HG03354 (cell line): ENCODE results near the gene TJP1.
A peak's percentile ranks its signal among the peaks of the same experiment; 100 is the strongest.
"Not testable (repeated sequence)": the region's sequence is repeated elsewhere in the genome, so short reads cannot be mapped to it uniquely, and the experiment has no call there.

Experiments used
- ATAC-seq: cut with Tn5 transposase; IDR thresholded peaks from one replicate; pipeline ENCODE4 v1.9.1; 2021; ENCODE audit warnings: mild to moderate bottlenecking; ENCODE audit not compliant: unreplicated experiment, poor library complexity, severe bottlenecking

TJP1 gene

GRCh38 chr15:29840926-29841325 lies 18.7 kb upstream of the TJP1 start:
- no peak for ATAC-seq

DNA sequence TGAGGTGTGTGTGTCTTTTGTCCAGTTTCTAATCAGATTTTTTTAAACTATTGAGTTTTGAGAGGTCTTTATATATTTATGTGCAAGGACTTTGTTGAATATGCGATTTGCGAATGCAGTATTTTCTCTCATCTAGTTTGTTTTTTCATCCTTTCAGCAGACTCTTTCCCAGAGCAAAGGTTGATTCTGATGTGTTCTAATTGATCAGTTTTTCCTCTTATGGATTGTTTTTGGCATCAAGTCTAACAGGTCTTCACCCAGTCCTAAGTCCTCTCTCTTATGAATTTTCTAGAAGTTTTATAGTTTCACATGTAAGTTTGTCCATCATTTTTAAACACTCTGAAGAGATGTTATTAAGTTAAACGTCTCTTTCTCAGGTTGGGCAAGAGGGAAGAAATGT lies 17.8 kb upstream of the TJP1 start:
- no peak for ATAC-seq

- no peak for ATAC-seq
Measured at GRCh38 chr15:29838352-29839010, 16.2 kb upstream of the TJP1 start.

GRCh38 chr15:29835301-29835700 lies 13.0 kb upstream of the TJP1 start:
- no peak for ATAC-seq

DNA sequence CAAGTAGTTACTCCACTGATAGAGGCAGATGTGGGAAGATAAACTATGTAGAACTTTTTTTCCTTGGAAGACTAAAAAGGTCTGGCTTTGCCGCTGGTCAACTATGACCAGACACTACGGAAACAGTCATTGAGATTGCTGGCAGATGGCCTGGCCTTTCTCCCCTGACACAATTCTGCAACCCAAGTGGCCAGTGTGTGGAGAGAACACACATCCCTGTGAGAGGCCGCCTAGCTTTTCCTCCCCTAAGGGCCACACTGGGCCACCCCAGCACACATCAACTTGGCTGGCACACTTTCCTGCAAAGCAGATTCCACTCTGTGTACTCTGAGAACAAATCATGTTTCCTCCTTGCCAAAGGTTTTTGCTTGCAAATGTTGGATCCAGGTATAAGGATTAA lies 10.4 kb upstream of the TJP1 start:
- ATAC-seq: no peak

DNA sequence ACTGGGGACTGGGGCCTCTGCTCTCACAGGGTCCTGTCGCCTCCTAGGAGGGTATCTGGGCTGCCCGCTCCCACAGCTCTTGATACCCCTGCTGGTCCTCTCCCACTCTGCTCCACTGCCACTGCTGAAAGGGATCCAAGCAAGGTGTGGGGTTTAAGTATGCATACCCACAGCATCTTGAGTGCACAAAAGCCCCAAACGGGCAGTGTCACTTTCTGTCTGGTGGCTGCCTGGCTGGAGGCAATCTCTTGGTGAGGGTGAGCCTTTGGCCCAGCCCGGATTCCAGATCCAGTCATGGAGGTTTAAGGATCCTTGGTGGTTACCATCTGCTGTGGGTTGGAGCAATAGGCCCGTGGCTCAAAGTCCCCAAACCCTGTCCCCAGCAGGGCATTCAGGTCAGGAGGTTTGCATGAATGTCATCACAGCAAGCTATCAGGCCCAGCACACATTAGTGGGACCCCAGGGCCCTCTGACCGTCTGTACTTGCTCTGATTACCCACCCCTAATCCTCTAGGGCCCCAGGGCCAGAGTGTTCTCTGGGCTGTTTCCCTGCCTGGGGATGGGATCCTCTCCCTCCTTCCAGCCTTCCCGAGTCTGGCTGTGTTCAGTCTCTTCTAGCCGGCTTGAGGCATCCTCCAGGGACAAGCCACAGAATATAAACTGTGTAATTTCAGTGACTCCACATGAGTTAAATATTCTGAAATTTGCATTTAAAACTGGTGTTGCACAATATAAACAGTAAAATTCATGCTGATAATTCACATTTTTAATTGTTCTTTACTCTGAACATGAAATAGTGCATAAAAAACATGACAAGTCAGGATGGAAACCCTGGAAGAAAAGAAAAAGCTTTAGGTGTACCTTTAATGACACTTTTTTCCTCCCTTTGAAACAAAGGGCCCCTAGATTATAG lies 4.9 kb upstream of the TJP1 start:
- no peak for ATAC-seq

DNA sequence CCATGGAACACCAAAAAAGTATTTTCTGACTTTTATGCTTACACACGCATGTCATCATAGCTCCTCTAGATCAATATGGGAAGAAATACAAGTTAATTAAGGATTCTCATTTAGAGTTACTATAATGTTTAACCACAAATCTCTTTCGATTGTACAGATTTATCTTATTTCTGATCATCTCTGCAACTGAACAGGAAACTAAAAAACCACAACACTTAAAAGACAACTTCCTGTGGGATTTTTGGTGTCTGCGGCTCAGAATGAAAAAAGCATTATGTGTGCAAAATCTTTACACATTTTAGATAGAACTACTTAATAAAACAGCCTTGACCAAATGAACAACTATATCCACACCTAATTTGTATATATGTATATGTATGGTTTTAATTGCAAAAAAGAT lies 3.0 kb upstream of the TJP1 start:
- ATAC-seq: peak; percentile 61

- ATAC-seq: no peak
Measured at GRCh38 chr15:29822684-29823459, 604 bp upstream of the TJP1 start.

GRCh38 chr15:29821416-29822099 lies 710 bp downstream of the TJP1 start:
- peak; percentile 76 for ATAC-seq

DNA sequence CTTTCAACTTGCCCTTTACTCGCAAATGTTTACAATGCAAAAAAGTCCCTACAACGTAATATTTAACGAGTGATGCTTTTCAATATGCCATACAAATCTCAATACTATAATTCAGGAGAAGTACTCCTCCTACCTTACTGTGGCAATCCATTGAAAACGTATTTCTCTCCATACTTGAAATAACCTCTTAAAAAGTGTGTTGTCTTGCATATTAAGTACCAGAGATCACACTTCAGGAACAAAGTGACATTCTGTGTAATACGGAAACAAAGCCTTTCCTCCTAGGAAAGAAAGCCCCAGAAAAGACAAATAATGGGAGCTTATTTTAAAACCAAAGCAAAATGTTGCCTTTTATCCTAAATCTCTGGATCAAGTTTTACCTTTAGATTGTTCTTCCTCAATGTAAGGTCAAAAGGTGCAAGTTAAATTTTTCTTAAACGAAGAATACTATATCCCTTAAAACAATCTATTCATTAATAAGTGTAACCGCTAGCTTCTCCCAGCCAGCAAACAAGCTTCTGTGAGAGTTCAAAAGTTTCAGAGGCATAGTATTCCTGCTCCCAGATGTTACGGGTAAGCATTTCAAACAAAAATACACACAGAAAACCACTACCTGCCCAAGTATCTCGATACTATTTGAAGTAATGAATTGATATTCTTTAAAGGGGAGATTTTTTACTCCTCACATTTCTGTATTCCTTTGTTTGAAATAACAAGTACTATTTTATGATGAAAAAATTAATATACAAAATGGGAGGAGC lies 1.7 kb downstream of the TJP1 start:
- ATAC-seq: no peak

GRCh38 chr15:29819979-29820378 lies 2.3 kb downstream of the TJP1 start:
- ATAC-seq: no peak

DNA sequence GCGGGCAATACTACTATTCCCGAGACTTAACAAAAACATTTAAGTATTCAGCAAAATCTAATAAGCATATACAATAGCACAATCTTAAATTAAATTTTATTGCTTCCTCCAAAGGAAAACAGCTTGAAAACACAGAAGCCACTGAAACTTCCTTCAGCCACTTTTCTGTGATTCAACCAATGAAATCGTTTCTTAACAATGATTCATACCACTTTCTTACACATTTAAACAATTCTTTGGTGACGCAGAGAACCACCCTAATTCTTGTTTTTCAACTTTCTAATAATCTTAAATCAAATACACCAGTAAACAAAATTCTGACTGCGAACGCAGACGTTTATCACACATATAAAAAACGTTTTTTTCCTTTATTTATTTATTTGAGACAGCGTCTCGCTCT lies 4.1 kb downstream of the TJP1 start:
- no peak for ATAC-seq

- not testable (repeated sequence) for ATAC-seq
Measured at GRCh38 chr15:29817455-29817854, 4.8 kb downstream of the TJP1 start.

DNA sequence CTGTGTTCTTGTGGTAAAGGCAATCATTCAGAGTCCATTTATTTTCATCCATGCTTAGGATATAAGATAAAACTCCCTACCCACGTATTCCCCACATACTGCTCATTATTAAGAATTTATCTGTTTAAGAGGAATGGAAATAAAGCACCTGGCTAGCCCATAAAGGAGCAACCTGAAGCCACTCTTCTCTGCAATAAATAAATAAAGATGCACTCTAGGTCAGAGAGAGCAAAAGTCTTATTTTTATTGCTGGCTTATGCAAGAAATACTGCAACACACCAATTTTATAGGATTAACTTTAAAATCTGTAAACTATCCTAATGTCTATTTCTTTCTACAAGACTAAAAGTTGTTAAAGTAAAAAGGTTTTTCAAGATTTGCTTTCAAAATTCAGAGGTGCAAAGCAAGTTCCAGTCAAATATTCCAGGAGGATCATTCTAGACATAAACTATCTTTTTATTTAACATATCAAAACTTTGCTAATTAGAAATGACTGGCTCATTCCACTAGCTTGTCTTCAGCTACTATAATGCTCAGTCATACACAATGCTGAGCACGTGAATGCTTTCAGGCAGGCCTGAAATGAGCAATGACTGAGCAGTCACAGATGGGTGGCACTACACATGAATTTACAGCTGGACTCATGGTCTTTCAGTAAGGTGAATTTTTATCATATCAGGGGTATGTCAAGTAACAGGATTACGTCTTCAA lies 7.1 kb downstream of the TJP1 start:
- no peak for ATAC-seq

DNA sequence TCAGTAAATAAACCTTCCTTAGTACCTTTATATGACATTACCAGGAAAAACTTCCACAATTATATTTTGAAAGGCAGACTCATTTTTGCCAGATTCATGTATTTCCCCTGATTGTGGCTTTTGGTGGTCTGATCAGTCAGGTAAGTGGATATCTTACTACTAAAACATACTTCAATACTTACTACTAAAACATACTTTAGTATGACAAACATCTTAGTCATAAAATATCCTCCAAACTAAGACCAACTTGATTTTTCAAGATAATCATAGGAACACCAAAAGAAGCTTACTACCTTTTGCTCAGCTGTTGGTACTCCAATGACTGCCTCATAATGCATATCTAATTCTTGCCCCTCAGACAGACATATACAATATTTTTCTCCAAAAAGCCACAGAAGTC lies 9.3 kb downstream of the TJP1 start:
- ATAC-seq: no peak

DNA sequence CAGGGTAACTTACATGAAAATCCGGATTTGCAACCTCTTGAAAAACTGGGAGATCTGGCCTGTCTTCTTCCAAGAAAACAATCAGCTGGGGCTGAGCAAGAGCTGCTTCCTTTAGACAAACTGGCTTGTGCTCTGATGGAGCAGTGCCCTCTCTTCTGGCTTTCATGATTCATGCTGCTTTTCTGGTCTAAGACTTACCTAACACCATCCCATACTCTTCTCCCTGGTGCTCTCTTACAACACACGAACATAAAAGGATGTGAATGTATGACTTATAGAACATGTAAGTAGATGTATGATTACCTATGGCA lies 9.9 kb downstream of the TJP1 start:
- no peak for ATAC-seq

- ATAC-seq: no peak
Measured at GRCh38 chr15:29811691-29812383, 10.4 kb downstream of the TJP1 start.

- no peak for ATAC-seq
Measured at GRCh38 chr15:29805708-29806104, 16.6 kb downstream of the TJP1 start.
